ENCODE data around the gene CYP26B1.

The CYP26B1 gene

DNA sequence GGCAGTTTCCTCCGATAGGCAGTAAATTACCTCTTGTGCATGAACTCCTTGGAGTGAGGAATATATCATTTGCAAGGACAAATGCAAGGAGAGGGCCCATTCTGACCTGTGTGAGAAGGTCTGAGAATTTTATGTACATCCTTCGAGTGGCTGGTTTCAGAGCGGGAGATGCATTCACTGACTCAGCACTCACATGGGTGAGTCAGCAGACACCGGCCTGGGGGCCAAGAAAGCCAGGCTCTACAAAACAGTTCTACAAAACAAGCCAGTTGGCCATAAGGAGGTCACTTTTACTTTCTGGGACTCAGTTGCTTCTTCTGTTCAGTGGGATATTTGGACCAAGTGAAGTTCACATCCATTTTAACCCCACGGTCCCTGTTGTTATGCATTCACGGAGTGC, 35.3 kb downstream of the CYP26B1 start:
- DNase-seq (ENCODE audit: low spot score): no peak
- TF ChIP-seq, protein P1, sequence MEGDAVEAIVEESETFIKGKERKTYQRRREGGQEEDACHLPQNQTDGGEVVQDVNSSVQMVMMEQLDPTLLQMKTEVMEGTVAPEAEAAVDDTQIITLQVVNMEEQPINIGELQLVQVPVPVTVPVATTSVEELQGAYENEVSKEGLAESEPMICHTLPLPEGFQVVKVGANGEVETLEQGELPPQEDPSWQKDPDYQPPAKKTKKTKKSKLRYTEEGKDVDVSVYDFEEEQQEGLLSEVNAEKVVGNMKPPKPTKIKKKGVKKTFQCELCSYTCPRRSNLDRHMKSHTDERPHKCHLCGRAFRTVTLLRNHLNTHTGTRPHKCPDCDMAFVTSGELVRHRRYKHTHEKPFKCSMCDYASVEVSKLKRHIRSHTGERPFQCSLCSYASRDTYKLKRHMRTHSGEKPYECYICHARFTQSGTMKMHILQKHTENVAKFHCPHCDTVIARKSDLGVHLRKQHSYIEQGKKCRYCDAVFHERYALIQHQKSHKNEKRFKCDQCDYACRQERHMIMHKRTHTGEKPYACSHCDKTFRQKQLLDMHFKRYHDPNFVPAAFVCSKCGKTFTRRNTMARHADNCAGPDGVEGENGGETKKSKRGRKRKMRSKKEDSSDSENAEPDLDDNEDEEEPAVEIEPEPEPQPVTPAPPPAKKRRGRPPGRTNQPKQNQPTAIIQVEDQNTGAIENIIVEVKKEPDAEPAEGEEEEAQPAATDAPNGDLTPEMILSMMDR (IDR thresholded peaks at IDR 0.05; ENCODE audit: extremely low read depth, missing control alignments): no peak

DNA sequence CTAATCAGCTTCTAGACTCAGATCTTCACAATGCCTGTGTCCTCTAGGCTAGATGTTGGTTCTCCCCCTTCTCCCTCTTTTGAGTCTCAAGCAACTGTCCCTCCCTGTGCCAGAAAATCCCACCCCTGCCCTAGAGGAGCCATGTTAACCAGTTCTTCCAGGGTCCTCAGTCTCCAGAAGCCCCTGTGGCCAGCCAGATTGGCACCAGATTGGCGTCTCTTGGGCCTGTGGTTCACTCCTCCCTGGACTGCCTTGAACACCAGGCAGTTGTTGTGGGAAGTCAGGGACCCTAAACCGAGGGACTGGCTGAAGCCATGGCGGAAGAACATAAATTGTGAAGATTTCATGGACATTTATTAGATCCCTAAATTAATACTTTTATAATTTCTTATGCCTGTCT, 36.6 kb downstream of the CYP26B1 start:
- TF ChIP-seq, protein P1 (IDR thresholded peaks at IDR 0.05; ENCODE audit: extremely low read depth, missing control alignments): no peak
- DNase-seq (ENCODE audit: low spot score): no peak

DNA sequence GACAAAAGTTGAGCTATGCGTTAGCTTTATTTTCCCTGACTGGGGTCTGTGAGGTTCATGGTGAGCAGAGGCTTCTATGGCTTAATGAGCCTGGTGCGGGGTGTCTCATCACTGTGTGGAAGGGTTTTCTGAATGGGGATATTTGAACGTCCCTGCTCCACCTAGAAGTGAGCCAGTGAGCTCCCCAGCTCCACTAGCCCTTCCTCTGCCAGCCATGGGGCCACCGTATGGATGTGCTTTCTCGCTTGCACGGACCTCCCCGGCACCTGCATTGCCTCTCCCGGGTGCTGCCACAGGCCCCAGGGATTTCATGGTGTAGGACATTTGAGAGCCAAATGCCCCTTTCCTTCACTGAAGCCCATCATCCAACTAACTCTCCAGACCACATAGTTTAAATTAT, 37.8 kb downstream of the CYP26B1 start:
- no peak for DNase-seq (ENCODE audit: low spot score)
- TF ChIP-seq, protein P1 (IDR thresholded peaks at IDR 0.05; ENCODE audit: extremely low read depth, missing control alignments): no peak

DNA sequence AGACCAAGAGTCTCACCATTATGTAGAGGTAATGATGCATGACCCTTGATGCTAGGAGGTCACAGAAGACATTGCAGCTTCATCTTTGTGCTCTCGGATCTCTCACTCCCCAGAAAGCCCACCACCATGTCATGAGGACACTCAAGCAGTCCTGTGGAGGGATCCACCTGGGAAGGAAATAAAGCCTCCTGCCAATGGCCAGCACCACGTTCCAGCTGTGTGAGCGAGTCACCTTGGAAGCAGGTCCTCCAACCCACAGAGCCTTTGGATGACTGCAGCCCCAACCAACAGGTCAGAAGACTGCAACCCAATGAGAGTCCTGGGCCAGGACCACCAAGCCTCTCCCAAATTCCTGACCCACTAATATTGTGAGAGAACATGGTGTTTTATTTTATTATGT, 38.4 kb downstream of the CYP26B1 start:
- TF ChIP-seq, protein P1 (IDR thresholded peaks at IDR 0.05; ENCODE audit: extremely low read depth, missing control alignments): no peak
- no peak for DNase-seq (ENCODE audit: low spot score)

DNA sequence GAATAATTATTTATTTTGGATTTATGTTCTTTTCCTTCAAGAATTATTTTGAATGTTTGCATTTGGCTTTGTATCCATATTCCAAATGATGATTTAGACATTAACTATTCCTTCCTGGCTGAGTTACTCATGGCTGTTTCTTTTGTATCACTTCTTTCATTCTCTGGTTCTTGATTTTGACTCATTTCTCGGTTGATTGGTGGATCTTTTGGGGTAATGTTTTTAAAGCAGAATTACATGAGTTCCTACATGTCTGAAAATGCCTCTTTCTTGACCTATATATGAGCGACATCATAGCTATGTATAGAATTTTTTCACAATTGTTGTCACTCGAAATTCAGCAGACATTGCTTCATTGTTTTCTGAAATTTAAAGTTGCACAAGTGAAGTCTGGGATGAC, 39.5 kb downstream of the CYP26B1 start:
- no peak for DNase-seq (ENCODE audit: low spot score)
- TF ChIP-seq, protein P1 (IDR thresholded peaks at IDR 0.05; ENCODE audit: extremely low read depth, missing control alignments): no peak

DNA sequence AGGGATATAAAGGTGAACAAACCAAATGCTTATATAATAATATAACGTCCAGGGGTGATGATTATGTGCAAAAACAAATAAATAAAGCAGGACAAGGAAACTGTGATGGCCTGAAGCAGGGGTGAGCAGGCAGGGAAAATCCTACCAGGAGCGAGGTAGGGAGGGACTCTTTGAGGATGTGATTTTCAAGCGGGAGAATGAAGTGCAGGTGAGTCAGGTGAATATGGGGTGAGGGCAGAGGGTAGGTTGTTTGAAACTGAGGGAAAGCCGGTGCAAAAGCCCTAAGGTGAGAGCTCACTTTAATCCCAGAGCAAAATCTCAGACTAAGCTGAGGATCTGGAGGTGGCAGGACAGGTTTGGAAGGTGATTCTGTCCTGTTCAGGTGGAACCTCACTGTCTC, 40.7 kb downstream of the CYP26B1 start:
- no peak for DNase-seq (ENCODE audit: low spot score)
- TF ChIP-seq, protein P1 (IDR thresholded peaks at IDR 0.05; ENCODE audit: extremely low read depth, missing control alignments): no peak

DNA sequence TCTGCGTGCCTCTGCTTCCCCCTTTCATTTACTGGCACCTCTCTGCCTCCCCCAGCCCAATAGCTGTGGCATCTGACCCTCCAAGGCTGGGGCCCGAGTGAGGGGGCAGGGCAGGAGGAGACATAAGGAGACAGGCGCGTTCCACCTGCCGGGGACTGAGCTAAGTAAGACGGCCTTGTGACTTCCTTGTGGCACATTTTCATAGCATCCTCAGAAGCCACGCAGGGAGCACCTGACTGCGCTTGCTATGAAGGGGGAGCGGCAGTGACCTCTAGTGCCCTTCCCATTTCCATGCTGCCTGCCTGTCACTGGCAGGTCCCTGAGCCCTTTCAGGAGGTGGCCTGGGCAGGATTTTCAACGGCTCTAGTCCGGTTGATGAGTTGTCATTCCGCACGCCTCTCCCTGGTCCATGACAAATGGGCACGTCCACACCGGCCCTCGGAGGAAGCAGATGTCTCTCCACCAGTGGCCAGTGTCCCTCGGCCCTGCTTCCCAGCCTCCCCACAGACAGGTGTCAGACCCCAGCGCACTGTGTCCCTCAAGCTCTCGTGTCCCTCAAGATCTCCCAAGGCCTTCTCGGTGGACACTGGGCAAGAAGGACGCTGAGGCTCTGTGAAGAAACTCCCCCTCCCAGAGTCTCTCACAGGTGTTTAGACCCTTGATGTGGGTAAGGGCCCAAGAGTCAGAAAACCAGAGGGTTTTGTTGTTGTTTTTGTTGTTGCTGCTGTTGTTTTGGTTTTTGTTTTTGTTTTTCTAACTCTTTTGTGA, 42.7 kb downstream of the CYP26B1 start:
- TF ChIP-seq, protein P1 (IDR thresholded peaks at IDR 0.05; ENCODE audit: extremely low read depth, missing control alignments): no peak
- no peak for DNase-seq (ENCODE audit: low spot score)

All from GM20000 (cell line).